ENCODE data around the gene SYAP1. TPM values are rescaled to one million over a fixed set of nuclear protein-coding genes. Genes with fewer than 3 reads are reported as not detected.

SYAP1 gene
- total RNA-seq, 1 experiment from 2014 or later: 26.6 TPM

DNA sequence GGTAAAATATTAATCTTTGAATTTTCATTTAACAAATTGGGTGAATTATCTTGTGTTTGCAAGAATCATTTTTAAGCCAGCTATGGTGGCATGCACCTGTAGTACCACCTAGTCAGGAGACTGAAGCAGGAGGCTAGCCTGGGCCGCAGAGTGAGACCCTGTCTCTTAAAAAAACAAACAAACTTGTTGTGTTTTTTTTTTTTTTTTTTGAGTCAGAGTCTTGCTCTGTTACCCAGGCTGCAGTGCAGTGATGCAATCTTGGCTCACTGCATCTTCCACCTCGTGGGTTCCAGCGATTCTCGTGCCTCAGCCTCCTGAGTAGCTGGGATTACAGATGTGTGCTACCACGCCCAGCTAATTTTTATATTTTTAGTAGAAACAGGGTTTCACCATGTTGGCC lies 69.1 kb downstream of the SYAP1 start:
- Histone ChIP-seq H3K4me3 (no peak overlapping the region), H3K36me3 (peaks cover 27% of the 10 kb centered on the region), H3K27me3 (no peaks in the 10 kb centered on the region), H3K9me3 (no peaks in the 10 kb centered on the region)
- peak; percentile 24 for DNase-seq

DNA sequence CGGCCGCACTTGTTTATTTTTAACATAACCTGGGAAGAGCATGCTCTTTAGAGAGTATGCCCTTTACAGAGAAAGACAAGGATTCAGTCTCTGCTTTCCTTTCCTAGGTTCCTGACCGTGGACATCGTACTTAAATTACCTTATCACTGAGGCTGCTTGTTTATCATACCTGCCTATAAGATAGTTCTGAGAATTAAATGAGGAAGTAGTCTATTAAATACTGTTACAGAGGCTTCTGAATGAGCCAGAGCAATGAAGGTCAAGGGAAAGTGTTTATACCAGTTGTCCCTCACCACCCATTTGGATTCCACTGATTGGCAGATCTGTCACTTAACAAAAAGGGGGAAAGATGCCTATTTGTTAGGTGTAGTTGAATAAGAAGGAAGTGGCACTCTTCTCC lies 76.9 kb downstream of the SYAP1 start:
- no peaks in the 10 kb centered on the region for H3K27me3 ChIP-seq
- DNase-seq: no peak
- no peaks in the 10 kb centered on the region for H3K9me3 ChIP-seq
- H3K36me3 ChIP-seq: peaks cover 24% of the 10 kb centered on the region
- H3K4me3 ChIP-seq: no peak overlapping the region

DNA sequence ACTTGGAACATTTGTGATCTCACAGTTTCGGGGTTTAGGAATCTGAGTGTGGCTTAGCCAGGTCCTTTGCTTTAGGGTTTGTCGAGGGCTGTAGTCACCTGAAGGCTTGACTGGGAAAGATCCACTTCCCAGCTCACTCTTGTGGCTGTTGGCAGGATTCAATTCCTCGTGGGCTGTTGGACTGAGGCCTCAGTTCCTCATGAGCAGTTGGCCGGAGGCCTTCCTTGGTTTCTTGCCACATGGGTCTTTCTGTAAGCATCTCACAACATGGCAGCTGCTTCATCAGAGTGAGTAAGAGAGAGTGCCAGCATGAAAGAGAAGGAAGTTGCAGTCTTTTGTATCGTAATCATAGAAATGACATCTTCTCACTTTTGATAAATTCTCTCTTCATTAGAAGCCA lies 77.9 kb downstream of the SYAP1 start:
- Histone ChIP-seq H3K4me3 (no peak overlapping the region), H3K36me3 (peaks cover 16% of the 10 kb centered on the region), H3K27me3 (no peaks in the 10 kb centered on the region), H3K9me3 (no peaks in the 10 kb centered on the region)
- peak; percentile 74 for DNase-seq

DNA sequence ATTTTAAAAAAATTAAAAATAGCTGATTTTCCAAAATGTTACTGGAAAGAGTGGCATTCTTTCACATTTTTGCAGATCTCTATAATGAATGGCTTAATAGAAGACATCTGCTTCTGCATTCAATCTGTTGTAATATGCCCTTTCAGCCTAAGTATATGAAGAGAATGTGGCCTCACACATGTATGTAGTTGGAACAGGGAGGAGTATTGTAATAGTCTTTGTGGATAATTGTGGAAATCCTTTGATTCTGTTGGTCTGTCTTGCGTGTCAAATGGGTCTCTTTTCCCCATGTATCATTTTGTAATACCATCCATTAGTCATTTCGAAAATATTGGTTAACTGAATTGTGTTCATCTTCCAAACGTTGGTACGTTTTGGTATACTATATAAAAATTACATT lies 78.4 kb downstream of the SYAP1 start:
- Histone ChIP-seq H3K36me3 (peaks cover 16% of the 10 kb centered on the region), H3K9me3 (no peaks in the 10 kb centered on the region), H3K4me3 (no peak overlapping the region), H3K27me3 (no peaks in the 10 kb centered on the region)
- no peak for DNase-seq

DNA sequence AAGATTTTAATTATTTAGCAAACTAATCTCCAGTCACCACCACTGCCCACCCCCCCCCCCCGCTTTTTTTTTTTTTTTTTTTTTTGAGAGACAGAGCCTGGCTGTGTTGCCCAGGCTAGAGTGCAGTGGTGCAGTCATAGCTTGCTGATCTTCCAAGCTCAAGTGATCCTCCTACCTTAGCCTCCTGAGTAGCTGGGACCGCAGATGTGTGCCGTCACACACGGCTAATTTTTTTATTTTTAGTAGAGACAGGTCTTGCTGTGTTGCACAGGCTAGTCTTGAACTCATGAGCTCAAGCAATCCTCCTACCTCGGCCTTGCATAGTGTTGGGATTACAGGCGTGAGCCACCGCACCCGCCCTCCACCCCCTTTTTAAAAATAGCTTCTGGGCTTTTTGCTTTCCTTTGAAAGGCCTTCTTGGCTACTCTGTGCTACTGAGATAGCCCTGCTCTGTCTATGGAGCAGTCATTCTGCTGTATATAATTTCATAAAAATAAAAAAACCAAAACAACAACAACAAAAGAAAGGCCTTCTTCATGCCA lies 85.6 kb downstream of the SYAP1 start:
- H3K9me3 ChIP-seq: no peaks in the 10 kb centered on the region
- H3K4me3 ChIP-seq: no peak overlapping the region
- peaks cover 7% of the 10 kb centered on the region; the same call in 1 of the 2 replicates for H3K36me3 ChIP-seq
- no peaks in the 10 kb centered on the region for H3K27me3 ChIP-seq
- DNase-seq: no peak

DNA sequence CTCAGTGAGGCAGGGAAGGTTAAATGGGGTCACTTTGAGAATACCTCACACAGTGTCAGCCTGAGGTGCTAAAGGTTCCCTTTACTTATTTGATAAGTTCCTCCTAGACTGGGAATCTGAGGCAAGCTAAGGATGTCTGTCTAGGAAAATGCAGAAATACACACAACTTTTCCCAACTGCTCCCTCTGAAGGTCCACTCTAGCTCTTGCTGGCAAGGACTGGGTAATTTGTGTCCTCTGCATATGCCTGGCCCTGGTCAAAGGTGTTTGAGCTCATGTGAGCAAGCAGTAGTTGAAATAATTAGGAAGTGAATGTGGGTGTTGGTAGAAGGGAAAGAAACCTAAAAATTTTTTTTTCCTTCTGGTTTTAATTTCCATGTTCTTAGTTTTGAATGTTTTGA lies 88.1 kb downstream of the SYAP1 start:
- DNase-seq: no peak
- H3K36me3 ChIP-seq: peaks cover 7% of the 10 kb centered on the region
- no peaks in the 10 kb centered on the region for H3K27me3 ChIP-seq
- no peak overlapping the region; the same call in 1 of the 2 replicates for H3K4me3 ChIP-seq
- H3K9me3 ChIP-seq: no peaks in the 10 kb centered on the region

DNA sequence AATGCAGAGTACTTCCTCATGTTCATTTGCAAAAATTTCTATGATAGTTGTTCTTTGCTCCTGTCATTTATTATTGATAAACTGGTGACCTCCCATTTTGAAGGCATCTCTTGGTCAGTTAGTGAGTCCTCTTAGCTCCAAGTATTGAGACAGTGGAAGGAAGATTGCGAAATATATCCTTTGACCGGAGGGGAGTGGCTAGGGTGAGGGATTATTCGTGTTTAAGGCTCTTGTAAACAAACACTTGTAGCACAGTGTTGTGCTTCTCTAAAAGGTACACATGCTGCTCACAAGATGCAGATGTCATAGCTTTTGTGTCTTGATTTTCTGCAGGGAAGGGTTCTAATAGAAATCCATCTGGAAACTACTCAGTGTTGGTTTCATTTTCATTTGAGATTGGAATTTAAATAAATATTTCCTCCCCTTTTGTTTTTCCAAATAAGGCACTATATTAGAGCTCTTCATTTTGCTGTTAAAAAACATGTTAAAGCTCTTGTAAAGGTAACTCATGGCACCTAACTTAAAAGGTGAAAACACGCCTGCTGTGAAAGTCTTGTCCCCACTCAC lies 88.6 kb downstream of the SYAP1 start:
- H3K4me3 ChIP-seq: peak overlapping the region; percentile 15; the same call in 1 of the 2 replicates
- H3K27me3 ChIP-seq: no peaks in the 10 kb centered on the region
- H3K36me3 ChIP-seq: peaks cover 10% of the 10 kb centered on the region
- H3K9me3 ChIP-seq: no peaks in the 10 kb centered on the region
- peak; percentile 10 for DNase-seq

DNA sequence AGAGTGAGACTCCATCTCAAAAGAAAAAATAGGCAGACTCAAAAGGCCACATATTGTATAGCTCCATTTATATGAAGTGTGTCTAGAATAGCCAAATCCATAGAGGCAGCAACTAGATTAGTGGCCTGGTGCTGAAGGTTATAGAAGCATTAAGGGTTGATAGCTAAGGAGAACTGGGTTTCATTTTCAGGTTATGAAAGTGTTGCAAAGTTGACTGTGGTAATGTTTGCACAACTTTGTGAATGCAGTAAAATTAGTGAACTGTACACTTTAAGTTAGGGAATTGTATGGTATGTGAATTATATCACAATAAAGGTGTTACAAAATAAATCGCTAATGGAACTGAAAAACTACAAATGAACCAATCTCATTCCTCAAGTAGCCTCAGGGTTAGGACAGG lies 95.2 kb downstream of the SYAP1 start:
- H3K4me3 ChIP-seq: no peak overlapping the region
- no peaks in the 10 kb centered on the region for H3K27me3 ChIP-seq
- peaks cover 8% of the 10 kb centered on the region for H3K36me3 ChIP-seq
- no peak for DNase-seq
- no peaks in the 10 kb centered on the region for H3K9me3 ChIP-seq

Other genes with a start within 250 kb of the SYAP1 start
- not detected in 2 replicates for gene S100G, start 69.5 kb upstream of the SYAP1 start, total RNA-seq (2014; rRNA removed; shearing (Covaris generic); ENCODE audit: low replicate concordance)
- gene CTPS2, start 6.9 kb upstream of the SYAP1 start, total RNA-seq (2014; rRNA removed; shearing (Covaris generic); ENCODE audit: low replicate concordance): 9.2 and 13.2 TPM in 2 replicates
- gene TXLNG, start 66.9 kb downstream of the SYAP1 start, total RNA-seq (2014; rRNA removed; shearing (Covaris generic); ENCODE audit: low replicate concordance): 8.6 and 12.7 TPM in 2 replicates
- gene RBBP7, start 150.8 kb downstream of the SYAP1 start, total RNA-seq (2014; rRNA removed; shearing (Covaris generic); ENCODE audit: low replicate concordance): 167 and 233 TPM in 2 replicates
- gene REPS2, start 227.0 kb downstream of the SYAP1 start, total RNA-seq (2014; rRNA removed; shearing (Covaris generic); ENCODE audit: low replicate concordance): 0.07 TPM in 1 of 2 replicates, not detected in the other

Data from MG63 (cell line).